Activated T-cell treated with anti-CD3 and anti-CD28 coated beads, Interleukin-2, amount 50 U/mL, for 24 hours (primary cell): Measurements from ENCODE around the gene RNF214.
A peak's percentile ranks its signal among the peaks of the same experiment; 100 is the strongest.

Source experiments
- DNase-seq: peaks from one replicate; pipeline ENCODE4 v3.0.0-alpha.2; 2020
- H3K27ac Mint-ChIP-seq: 2 replicates; pipeline ENCODE4 v1.8.0; 2020; ENCODE audit warnings: mild to moderate bottlenecking, mixed read lengths
- H3K27me3 Mint-ChIP-seq: 2 replicates; pipeline ENCODE4 v1.8.0; 2020; ENCODE audit warnings: mixed read lengths
- H3K36me3 Mint-ChIP-seq: 2 replicates; pipeline ENCODE4 v1.8.0; 2020; ENCODE audit warnings: low read depth, mixed read lengths
- H3K4me1 Mint-ChIP-seq: 2 replicates; pipeline ENCODE4 v1.8.0; 2020; ENCODE audit warnings: low read depth, mixed read lengths
- H3K4me3 Mint-ChIP-seq: 2 replicates; pipeline ENCODE4 v1.8.0; 2020; ENCODE audit warnings: mild to moderate bottlenecking, moderate library complexity, mixed read lengths
- H3K9me3 Mint-ChIP-seq: 2 replicates; pipeline ENCODE4 v1.8.0; 2020; ENCODE audit warnings: mixed read lengths

Gene RNF214

GRCh38 chr11:117295438-117296137 is 63.1 kb downstream of the RNF214 start:
- Mint-ChIP-seq H3K27ac (no peak overlapping the region), H3K4me1 (no peaks in the 10 kb centered on the region), H3K9me3 (no peaks in the 10 kb centered on the region), H3K36me3 (peaks cover 13% of the 10 kb centered on the region), H3K4me3 (no peak overlapping the region), H3K27me3 (no peaks in the 10 kb centered on the region)
- DNase-seq, result no peak

GRCh38 chr11:117296881-117297280 is 64.4 kb downstream of the RNF214 start:
- no peak for DNase-seq
- Mint-ChIP-seq H3K4me3 (no peak overlapping the region), H3K4me1 (peaks cover 4% of the 10 kb centered on the region), H3K27ac (no peak overlapping the region), H3K27me3 (no peaks in the 10 kb centered on the region), H3K9me3 (no peaks in the 10 kb centered on the region), H3K36me3 (peaks cover 9% of the 10 kb centered on the region)

GRCh38 chr11:117298195-117298594 is 65.7 kb downstream of the RNF214 start:
- Mint-ChIP-seq H3K9me3 (no peaks in the 10 kb centered on the region), H3K27me3 (no peaks in the 10 kb centered on the region), H3K4me3 (no peak overlapping the region), H3K36me3 (peaks cover 2% of the 10 kb centered on the region), H3K27ac (no peak overlapping the region), H3K4me1 (peaks cover 4% of the 10 kb centered on the region)
- no peak for DNase-seq

GRCh38 chr11:117299351-117300282 is 67.1 kb downstream of the RNF214 start:
- no peak overlapping the region for H3K4me3 Mint-ChIP-seq
- H3K9me3 Mint-ChIP-seq, result no peaks in the 10 kb centered on the region
- no peak for DNase-seq
- no peak overlapping the region for H3K27ac Mint-ChIP-seq
- no peaks in the 10 kb centered on the region for H3K27me3 Mint-ChIP-seq
- no peaks in the 10 kb centered on the region for H3K36me3 Mint-ChIP-seq
- peaks cover 4% of the 10 kb centered on the region for H3K4me1 Mint-ChIP-seq

GRCh38 chr11:117300283-117300663 is 67.8 kb downstream of the RNF214 start:
- Mint-ChIP-seq H3K27ac (no peak overlapping the region), H3K9me3 (no peaks in the 10 kb centered on the region), H3K27me3 (no peaks in the 10 kb centered on the region), H3K4me3 (no peak overlapping the region), H3K36me3 (no peaks in the 10 kb centered on the region), H3K4me1 (peaks cover 4% of the 10 kb centered on the region)
- DNase-seq, result no peak

GRCh38 chr11:117300773-117301172 is 68.3 kb downstream of the RNF214 start:
- no peak overlapping the region for H3K27ac Mint-ChIP-seq
- no peaks in the 10 kb centered on the region for H3K36me3 Mint-ChIP-seq
- H3K4me1 Mint-ChIP-seq, result peaks cover 4% of the 10 kb centered on the region
- H3K9me3 Mint-ChIP-seq, result no peaks in the 10 kb centered on the region
- no peak overlapping the region for H3K4me3 Mint-ChIP-seq
- DNase-seq, result no peak
- H3K27me3 Mint-ChIP-seq, result no peaks in the 10 kb centered on the region

- Mint-ChIP-seq H3K27me3 (no peaks in the 10 kb centered on the region), H3K36me3 (no peaks in the 10 kb centered on the region), H3K4me1 (peaks cover 4% of the 10 kb centered on the region), H3K27ac (no peak overlapping the region), H3K9me3 (no peaks in the 10 kb centered on the region), H3K4me3 (no peak overlapping the region)
- DNase-seq, result no peak
These were observed 69.8 kb downstream of the RNF214 start for GRCh38 chr11:117302228-117302627.

GRCh38 chr11:117303101-117303500 is 70.6 kb downstream of the RNF214 start:
- Mint-ChIP-seq H3K27ac (no peak overlapping the region), H3K27me3 (no peaks in the 10 kb centered on the region), H3K4me1 (peaks cover 4% of the 10 kb centered on the region), H3K36me3 (no peaks in the 10 kb centered on the region), H3K9me3 (no peaks in the 10 kb centered on the region), H3K4me3 (no peak overlapping the region)
- DNase-seq, result no peak

GRCh38 chr11:117303646-117304315 is 71.3 kb downstream of the RNF214 start:
- Mint-ChIP-seq H3K9me3 (no peaks in the 10 kb centered on the region), H3K36me3 (no peaks in the 10 kb centered on the region), H3K27me3 (no peaks in the 10 kb centered on the region), H3K27ac (no peak overlapping the region), H3K4me3 (no peak overlapping the region), H3K4me1 (peaks cover 4% of the 10 kb centered on the region)
- no peak for DNase-seq

GRCh38 chr11:117305145-117305544 is 72.7 kb downstream of the RNF214 start:
- H3K36me3 Mint-ChIP-seq, result no peaks in the 10 kb centered on the region
- H3K27ac Mint-ChIP-seq, result no peak overlapping the region
- DNase-seq, result no peak
- peaks cover 4% of the 10 kb centered on the region for H3K4me1 Mint-ChIP-seq
- no peaks in the 10 kb centered on the region for H3K27me3 Mint-ChIP-seq
- H3K4me3 Mint-ChIP-seq, result no peak overlapping the region
- H3K9me3 Mint-ChIP-seq, result no peaks in the 10 kb centered on the region

GRCh38 chr11:117309310-117309709 is 76.8 kb downstream of the RNF214 start:
- H3K27ac Mint-ChIP-seq, result no peak overlapping the region
- H3K36me3 Mint-ChIP-seq, result no peaks in the 10 kb centered on the region
- peaks cover 8% of the 10 kb centered on the region for H3K27me3 Mint-ChIP-seq
- no peaks in the 10 kb centered on the region for H3K4me1 Mint-ChIP-seq
- DNase-seq, result no peak
- no peak overlapping the region for H3K4me3 Mint-ChIP-seq
- no peaks in the 10 kb centered on the region for H3K9me3 Mint-ChIP-seq

GRCh38 chr11:117313091-117313490 is 80.6 kb downstream of the RNF214 start:
- Mint-ChIP-seq H3K4me1 (peaks cover 8% of the 10 kb centered on the region), H3K9me3 (no peaks in the 10 kb centered on the region), H3K27me3 (peaks cover 35% of the 10 kb centered on the region), H3K4me3 (no peak overlapping the region), H3K36me3 (no peaks in the 10 kb centered on the region), H3K27ac (no peak overlapping the region)
- DNase-seq, result no peak

- Mint-ChIP-seq H3K27ac (no peak overlapping the region), H3K27me3 (peaks cover 35% of the 10 kb centered on the region), H3K4me3 (peak overlapping the region; percentile 39)
These were observed 81.6 kb downstream of the RNF214 start for GRCh38 chr11:117313828-117314768.

GRCh38 chr11:117314840-117315239 is 82.4 kb downstream of the RNF214 start:
- peaks cover 35% of the 10 kb centered on the region for H3K27me3 Mint-ChIP-seq
- H3K36me3 Mint-ChIP-seq, result no peaks in the 10 kb centered on the region
- no peak overlapping the region for H3K27ac Mint-ChIP-seq
- H3K4me3 Mint-ChIP-seq, result peak overlapping the region; percentile 59
- H3K4me1 Mint-ChIP-seq, result peaks cover 8% of the 10 kb centered on the region
- DNase-seq, result no peak
- H3K9me3 Mint-ChIP-seq, result no peaks in the 10 kb centered on the region

More at GRCh38 chr11:117313828-117314768, 81.6 kb downstream of the RNF214 start:
- Mint-ChIP-seq H3K4me1 (peaks cover 8% of the 10 kb centered on the region), H3K9me3 (no peaks in the 10 kb centered on the region), H3K36me3 (no peaks in the 10 kb centered on the region)
- DNase-seq, result no peak
